Measurements from ENCODE around the gene DUSP1.

The DUSP1 gene

DNA sequence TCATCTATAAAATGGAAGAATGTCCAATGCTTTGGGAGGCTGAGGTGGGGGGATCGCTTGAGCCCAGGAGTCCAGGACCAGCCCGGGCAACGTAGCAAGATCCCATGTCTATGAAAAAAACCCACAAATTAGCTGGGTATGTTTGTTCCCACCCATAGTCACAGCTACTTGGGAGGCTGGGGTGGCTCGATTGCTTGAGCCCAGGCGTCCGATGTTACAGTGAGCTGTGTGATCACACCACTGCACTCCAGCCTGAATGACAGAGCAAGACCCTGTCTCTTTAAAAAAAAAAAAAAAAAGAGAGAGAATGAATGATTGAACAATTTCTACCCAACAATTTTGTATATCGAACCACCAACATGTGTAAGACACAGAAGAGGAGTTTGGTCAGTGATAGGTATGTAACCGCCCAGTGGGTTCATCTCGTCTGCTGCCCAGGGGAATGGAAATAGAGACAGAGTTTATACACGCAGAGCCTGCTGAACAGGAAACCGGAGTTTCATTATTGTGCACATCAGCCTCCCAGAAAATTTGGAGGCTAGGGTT is 36.8 kb upstream of the DUSP1 start:
- no peak for DNase-seq (ENCODE audit: low read depth, low spot score)
- no CpG with 5 or more reads among the region's 11 CpGs for WGBS (ENCODE audit: insufficient coverage, insufficient read length)
- Histone ChIP-seq H3K36me3 (ENCODE audit: control insufficient read depth, insufficient read depth, low read length) (no peaks in the 10 kb centered on the region), H3K4me1 (ENCODE audit: control insufficient read depth, insufficient read depth, low read length) (no peaks in the 10 kb centered on the region), H3K4me3 (ENCODE audit: low read length) (no peak overlapping the region), H3K27me3 (ENCODE audit: control insufficient read depth, insufficient read depth, low read length) (no peaks in the 10 kb centered on the region; the same call in 1 of the 2 replicates), H3K27ac (ENCODE audit: low read length) (no peak overlapping the region), H3K9me3 (ENCODE audit: control insufficient read depth, insufficient read depth, low read length) (no peaks in the 10 kb centered on the region)

DNA sequence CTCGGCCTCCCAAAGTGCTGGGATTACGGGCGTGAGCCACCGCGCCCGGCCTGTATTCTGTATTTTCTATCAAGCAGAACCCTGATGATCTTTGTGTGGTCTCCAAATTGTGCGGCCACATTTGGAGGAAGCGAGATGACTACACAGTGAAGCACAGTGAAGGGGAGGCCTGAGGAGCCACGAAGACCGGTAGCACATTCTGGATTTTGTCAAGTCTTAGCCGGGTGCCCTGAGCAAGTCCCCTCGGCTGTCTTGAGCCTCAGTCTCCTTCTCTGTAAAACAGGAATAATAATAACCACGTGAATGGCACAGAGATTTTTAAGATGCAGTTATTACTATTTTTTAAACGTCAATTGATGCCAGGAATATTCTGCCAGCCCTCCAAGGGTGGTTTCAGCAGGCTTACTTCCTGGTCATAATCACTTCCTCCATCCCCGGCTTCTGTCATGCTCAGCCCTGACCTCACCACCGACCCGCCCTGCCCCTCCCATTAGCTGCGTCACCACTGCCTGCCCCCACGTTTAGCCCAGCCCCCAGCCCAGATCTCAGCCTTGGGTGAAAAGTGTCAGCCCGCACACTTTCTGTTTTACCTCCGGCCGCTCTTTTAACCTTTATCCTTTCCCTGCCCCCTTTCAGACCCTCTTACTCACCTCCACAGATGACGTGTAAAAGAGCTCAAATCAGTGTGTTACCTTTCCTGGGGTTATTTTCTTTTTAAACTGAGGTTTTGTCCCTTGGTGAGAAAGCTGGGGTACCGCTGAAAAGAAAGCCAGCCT is 36.1 kb upstream of the DUSP1 start:
- no peaks in the 10 kb centered on the region for H3K9me3 ChIP-seq (ENCODE audit: control insufficient read depth, insufficient read depth, low read length)
- H3K27ac ChIP-seq (ENCODE audit: low read length), result no peak overlapping the region
- no peaks in the 10 kb centered on the region for H3K4me1 ChIP-seq (ENCODE audit: control insufficient read depth, insufficient read depth, low read length)
- peak; percentile 41 for DNase-seq (ENCODE audit: low read depth, low spot score)
- no peaks in the 10 kb centered on the region; the same call in 1 of the 2 replicates for H3K27me3 ChIP-seq (ENCODE audit: control insufficient read depth, insufficient read depth, low read length)
- no peak overlapping the region for H3K4me3 ChIP-seq (ENCODE audit: low read length)
- no CpG with 5 or more reads among the region's 24 CpGs for WGBS (ENCODE audit: insufficient coverage, insufficient read length)
- no peaks in the 10 kb centered on the region for H3K36me3 ChIP-seq (ENCODE audit: control insufficient read depth, insufficient read depth, low read length)

DNA sequence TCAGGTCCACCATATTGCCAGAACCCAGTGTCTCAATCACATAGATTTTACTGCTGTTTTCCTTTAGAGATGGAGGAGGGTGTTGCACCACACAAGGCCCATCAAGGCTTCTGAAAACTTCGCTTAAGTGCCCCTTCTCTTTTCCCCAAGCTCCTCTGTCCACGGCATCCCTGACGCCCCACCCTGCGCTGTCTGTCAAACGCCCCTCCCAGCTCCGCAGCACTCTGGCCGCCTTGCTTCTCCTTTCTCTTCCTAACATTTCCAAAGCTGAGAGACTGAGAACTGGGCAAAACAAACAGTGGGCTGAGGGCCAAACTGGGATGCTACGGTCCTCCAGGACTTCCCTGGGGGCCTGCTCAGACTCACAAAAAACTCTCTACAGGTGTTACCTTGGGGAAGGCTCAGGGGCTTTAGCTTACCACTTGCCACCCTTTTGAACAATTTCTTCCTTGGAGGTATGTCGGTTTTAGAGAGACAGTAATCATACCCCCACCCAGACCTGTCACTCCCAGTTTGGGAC is 34.8 kb upstream of the DUSP1 start:
- Histone ChIP-seq H3K4me1 (ENCODE audit: control insufficient read depth, insufficient read depth, low read length) (no peaks in the 10 kb centered on the region), H3K4me3 (ENCODE audit: low read length) (no peak overlapping the region), H3K9me3 (ENCODE audit: control insufficient read depth, insufficient read depth, low read length) (no peaks in the 10 kb centered on the region), H3K36me3 (ENCODE audit: control insufficient read depth, insufficient read depth, low read length) (no peaks in the 10 kb centered on the region), H3K27ac (ENCODE audit: low read length) (no peak overlapping the region), H3K27me3 (ENCODE audit: control insufficient read depth, insufficient read depth, low read length) (no peaks in the 10 kb centered on the region; the same call in 1 of the 2 replicates)
- no peak for DNase-seq (ENCODE audit: low read depth, low spot score)
- WGBS (ENCODE audit: insufficient coverage, insufficient read length), result no CpG with 5 or more reads among the region's 9 CpGs

DNA sequence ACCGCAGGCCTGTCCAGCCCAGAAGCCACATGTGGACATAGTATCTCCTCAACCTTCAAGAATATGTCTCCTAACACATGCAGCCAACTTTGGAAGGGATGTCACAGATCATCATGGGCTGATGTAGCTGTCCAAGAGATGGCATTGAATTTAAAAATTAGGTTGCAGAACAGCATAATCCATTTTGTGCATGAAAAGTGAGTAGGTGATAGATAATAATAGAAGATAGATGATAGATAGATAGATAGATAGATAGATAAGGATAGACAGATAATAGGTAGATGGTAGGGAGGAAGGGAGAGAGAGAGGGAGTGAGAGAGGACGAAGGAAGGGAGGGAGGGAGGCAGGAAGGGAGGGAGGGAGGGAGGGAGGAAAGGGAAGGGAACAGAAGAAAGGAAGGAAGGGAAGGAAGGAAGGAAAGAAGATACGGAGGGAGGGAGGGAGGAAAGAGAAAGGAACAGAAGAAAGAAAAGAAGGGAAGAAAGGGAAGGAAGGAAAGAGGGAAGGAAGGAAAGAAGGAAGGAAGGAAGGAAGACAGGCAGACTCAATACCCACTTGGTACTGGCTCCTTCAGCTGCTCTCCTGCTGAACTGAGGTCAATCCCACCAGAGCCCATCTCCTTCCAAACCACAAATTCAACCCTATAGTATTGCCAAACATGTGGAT is 34.2 kb upstream of the DUSP1 start:
- DNase-seq (ENCODE audit: low read depth, low spot score), result no peak
- no peak overlapping the region for H3K27ac ChIP-seq (ENCODE audit: low read length)
- no peaks in the 10 kb centered on the region; the same call in 1 of the 2 replicates for H3K27me3 ChIP-seq (ENCODE audit: control insufficient read depth, insufficient read depth, low read length)
- H3K4me1 ChIP-seq (ENCODE audit: control insufficient read depth, insufficient read depth, low read length), result no peaks in the 10 kb centered on the region
- no peaks in the 10 kb centered on the region for H3K9me3 ChIP-seq (ENCODE audit: control insufficient read depth, insufficient read depth, low read length)
- H3K36me3 ChIP-seq (ENCODE audit: control insufficient read depth, insufficient read depth, low read length), result no peaks in the 10 kb centered on the region
- 100% methylated on average over 1 of the region's 3 CpGs for WGBS (ENCODE audit: insufficient coverage, insufficient read length)
- no peak overlapping the region for H3K4me3 ChIP-seq (ENCODE audit: low read length)

DNA sequence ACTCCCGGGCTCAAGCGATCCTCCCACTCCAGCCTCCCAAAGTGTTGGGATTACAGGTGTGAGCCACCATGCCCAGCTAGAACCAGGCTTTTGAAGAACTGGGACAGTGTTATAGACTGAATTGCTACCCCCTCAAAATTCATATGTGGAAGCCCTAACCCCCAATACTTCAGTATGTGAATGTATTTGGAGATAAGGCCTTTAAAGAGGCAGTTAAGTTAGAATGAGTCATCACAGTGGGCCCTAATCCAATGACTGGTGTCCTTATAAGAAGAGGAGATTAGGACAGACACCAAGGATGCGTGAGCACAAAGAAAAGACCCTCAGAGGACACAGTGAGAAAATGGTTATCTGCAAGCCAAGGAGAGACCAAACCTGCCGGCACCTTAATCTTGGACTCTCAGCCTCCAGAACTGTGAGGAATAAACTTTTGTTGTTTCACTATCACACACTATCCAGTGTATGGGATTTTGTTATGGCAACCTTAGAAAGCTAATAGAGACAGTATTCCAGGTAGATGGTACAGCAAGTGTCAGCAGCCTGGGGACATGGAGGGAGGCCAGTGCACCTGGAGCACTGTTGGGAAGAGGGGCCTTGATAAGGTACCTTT is 31.7 kb upstream of the DUSP1 start:
- H3K36me3 ChIP-seq (ENCODE audit: control insufficient read depth, insufficient read depth, low read length), result no peaks in the 10 kb centered on the region
- no peaks in the 10 kb centered on the region for H3K9me3 ChIP-seq (ENCODE audit: control insufficient read depth, insufficient read depth, low read length)
- WGBS (ENCODE audit: insufficient coverage, insufficient read length), result no CpG with 5 or more reads among the region's 4 CpGs
- H3K27me3 ChIP-seq (ENCODE audit: control insufficient read depth, insufficient read depth, low read length), result no peaks in the 10 kb centered on the region; the same call in 1 of the 2 replicates
- no peaks in the 10 kb centered on the region for H3K4me1 ChIP-seq (ENCODE audit: control insufficient read depth, insufficient read depth, low read length)
- H3K27ac ChIP-seq (ENCODE audit: low read length), result no peak overlapping the region
- H3K4me3 ChIP-seq (ENCODE audit: low read length), result no peak overlapping the region
- no peak for DNase-seq (ENCODE audit: low read depth, low spot score)

DNA sequence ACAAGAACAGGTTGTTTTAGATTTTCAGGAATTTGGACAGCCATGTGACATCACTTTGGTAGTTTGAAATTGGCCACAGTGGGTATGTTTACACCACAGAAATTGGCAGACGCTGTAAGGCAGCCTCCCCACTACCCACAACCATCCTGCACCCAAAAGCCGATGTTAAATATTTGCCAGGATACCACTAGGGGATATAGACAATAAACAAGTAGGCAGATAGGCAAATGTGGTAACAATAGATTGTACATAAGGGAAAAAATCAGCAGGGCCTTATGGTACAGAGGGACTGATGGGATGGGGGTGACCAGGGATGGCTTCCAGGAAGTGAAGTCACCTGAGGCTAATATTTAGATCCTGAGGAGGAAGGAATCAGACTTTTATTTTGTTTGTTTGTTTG is 31.1 kb upstream of the DUSP1 start:
- H3K36me3 ChIP-seq (ENCODE audit: control insufficient read depth, insufficient read depth, low read length), result no peaks in the 10 kb centered on the region
- H3K9me3 ChIP-seq (ENCODE audit: control insufficient read depth, insufficient read depth, low read length), result no peaks in the 10 kb centered on the region
- no peaks in the 10 kb centered on the region for H3K4me1 ChIP-seq (ENCODE audit: control insufficient read depth, insufficient read depth, low read length)
- no peak overlapping the region for H3K4me3 ChIP-seq (ENCODE audit: low read length)
- no CpG with 5 or more reads among the region's 2 CpGs for WGBS (ENCODE audit: insufficient coverage, insufficient read length)
- DNase-seq (ENCODE audit: low read depth, low spot score), result no peak
- H3K27me3 ChIP-seq (ENCODE audit: control insufficient read depth, insufficient read depth, low read length), result no peaks in the 10 kb centered on the region; the same call in 1 of the 2 replicates
- H3K27ac ChIP-seq (ENCODE audit: low read length), result no peak overlapping the region

DNA sequence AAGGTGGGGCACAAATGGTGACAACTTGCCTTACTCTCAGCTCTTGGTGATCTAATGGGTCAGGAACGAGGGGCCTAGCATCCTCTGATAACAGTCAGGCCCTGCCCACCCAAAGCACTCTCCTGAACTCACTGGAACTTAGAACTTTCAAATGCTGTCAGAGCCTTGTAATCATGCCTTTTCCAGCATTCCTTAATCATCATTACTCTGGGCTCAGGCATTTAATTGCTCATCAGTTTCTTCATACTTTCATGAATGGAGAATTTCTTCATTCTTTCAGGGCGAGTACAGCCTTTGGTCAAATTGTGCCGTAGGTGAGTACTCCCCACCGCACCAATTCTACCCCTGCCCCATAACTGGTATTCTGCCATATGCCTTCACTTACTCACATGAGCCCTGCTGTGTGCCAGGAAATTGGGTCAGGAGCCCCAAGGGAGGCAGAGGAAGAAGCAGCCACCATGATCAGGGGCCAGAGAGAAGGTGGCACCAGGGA is 30.2 kb upstream of the DUSP1 start:
- Histone ChIP-seq H3K9me3 (ENCODE audit: control insufficient read depth, insufficient read depth, low read length) (no peaks in the 10 kb centered on the region), H3K4me1 (ENCODE audit: control insufficient read depth, insufficient read depth, low read length) (no peaks in the 10 kb centered on the region), H3K27me3 (ENCODE audit: control insufficient read depth, insufficient read depth, low read length) (no peaks in the 10 kb centered on the region; the same call in 1 of the 2 replicates), H3K36me3 (ENCODE audit: control insufficient read depth, insufficient read depth, low read length) (no peaks in the 10 kb centered on the region), H3K4me3 (ENCODE audit: low read length) (no peak overlapping the region), H3K27ac (ENCODE audit: low read length) (no peak overlapping the region)
- no peak for DNase-seq (ENCODE audit: low read depth, low spot score)
- WGBS (ENCODE audit: insufficient coverage, insufficient read length), result no CpG with 5 or more reads among the region's 4 CpGs

DNA sequence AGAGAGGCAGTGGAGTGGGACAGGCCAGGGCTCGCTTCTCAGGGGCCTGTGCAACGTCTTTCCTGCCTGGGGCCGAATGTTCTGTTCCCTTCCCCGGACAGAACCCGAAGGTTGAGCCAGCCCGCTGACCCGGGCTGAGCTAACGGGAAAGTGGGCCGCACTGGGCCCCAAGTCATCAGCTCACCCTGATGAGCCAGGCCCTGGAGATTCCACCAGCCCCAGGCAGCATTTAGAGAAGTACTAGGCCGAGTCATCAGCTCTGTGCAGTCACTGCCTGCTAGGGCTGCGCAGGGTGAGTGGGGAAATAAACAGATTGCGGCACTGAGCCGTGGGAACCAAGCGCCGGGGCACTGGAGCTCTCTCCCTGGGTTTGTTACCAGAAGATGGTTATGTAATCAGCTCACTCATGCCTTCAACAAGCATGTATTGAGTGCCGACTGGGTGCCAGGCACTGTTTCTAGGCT is 29.1 kb upstream of the DUSP1 start:
- Histone ChIP-seq H3K27me3 (ENCODE audit: control insufficient read depth, insufficient read depth, low read length) (no peaks in the 10 kb centered on the region), H3K9me3 (ENCODE audit: control insufficient read depth, insufficient read depth, low read length) (no peaks in the 10 kb centered on the region), H3K27ac (ENCODE audit: low read length) (no peak overlapping the region), H3K4me3 (ENCODE audit: low read length) (no peak overlapping the region), H3K4me1 (ENCODE audit: control insufficient read depth, insufficient read depth, low read length) (no peaks in the 10 kb centered on the region), H3K36me3 (ENCODE audit: control insufficient read depth, insufficient read depth, low read length) (no peaks in the 10 kb centered on the region)
- WGBS (ENCODE audit: insufficient coverage, insufficient read length), result no CpG with 5 or more reads among the region's 16 CpGs
- no peak for DNase-seq (ENCODE audit: low read depth, low spot score)

DNA sequence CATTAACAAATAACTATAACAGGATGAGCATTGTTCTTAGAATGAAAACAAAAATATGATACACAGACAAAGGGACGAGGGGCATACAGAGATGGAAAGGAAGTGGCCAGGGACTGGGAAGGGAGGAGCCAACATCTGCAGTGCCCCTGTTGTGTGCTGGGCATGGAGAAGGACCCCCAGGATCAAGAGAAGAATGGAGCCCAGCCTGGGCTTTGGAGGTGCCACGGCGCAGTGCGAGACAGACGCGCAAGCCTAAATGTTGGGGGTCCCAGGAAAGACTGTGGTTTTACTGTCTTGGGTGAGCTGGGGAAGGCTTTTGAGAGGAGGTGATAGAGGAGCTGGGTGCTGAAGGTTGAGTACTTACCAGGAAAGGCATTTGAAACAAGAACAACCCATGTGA is 28.4 kb upstream of the DUSP1 start:
- Histone ChIP-seq H3K4me1 (ENCODE audit: control insufficient read depth, insufficient read depth, low read length) (no peaks in the 10 kb centered on the region), H3K27me3 (ENCODE audit: control insufficient read depth, insufficient read depth, low read length) (no peaks in the 10 kb centered on the region), H3K36me3 (ENCODE audit: control insufficient read depth, insufficient read depth, low read length) (no peaks in the 10 kb centered on the region), H3K27ac (ENCODE audit: low read length) (no peak overlapping the region), H3K4me3 (ENCODE audit: low read length) (no peak overlapping the region), H3K9me3 (ENCODE audit: control insufficient read depth, insufficient read depth, low read length) (no peaks in the 10 kb centered on the region)
- no peak for DNase-seq (ENCODE audit: low read depth, low spot score)
- WGBS (ENCODE audit: insufficient coverage, insufficient read length), result no CpG with 5 or more reads among the region's 6 CpGs

Data from iPS DF 6.9 (cell line).